ENCODE measurements around the gene TMPRSS12.
"Not testable (repeated sequence)": the region's sequence is repeated elsewhere in the genome, so short reads cannot be mapped to it uniquely, and the experiment has no call there.

GRCh38 chr12:50926932-50927331 is 84.2 kb downstream of the TMPRSS12 start:
- not testable (repeated sequence) for TF ChIP-seq CTCF (IDR thresholded peaks at IDR 0.05); EZH2 (IDR thresholded peaks at IDR 0.05; ENCODE audit: borderline replicate concordance, insufficient read depth, low read depth, low read length, poor library complexity, severe bottlenecking)

Data from B cell (primary cell).